Thyroid gland (tissue), 4 donors: ENCODE data around the gene TAF1L. TPM values are rescaled to one million over a fixed set of nuclear protein-coding genes. Genes with fewer than 3 reads are reported as not detected.

ENCODE experiments used
- DNase-seq, 2 donors: peaks; one replicate each; pipeline ENCODE4 v3.0.0-alpha.2; 2019
- H3K27ac ChIP-seq, 3 donors: fragments of 200-600 bp; sonication (generic); 1 replicate in 2 of 3; 2 replicates in 1 of 3; pipeline ENCODE4 v1.5.1; 2016 to 2019; ENCODE audit warnings: mild to moderate bottlenecking in 1 of 3, moderate library complexity in 1 of 3
- H3K27me3 ChIP-seq: fragments of 200-600 bp; sonication (generic); one replicate; pipeline ENCODE4 v1.5.1; 2019
- H3K36me3 ChIP-seq, 2 donors: fragments of 200-600 bp; sonication (generic); one replicate each; pipeline ENCODE4 v1.5.1; 2016 to 2019
- H3K4me1 ChIP-seq, 2 donors: fragments of 200-600 bp; sonication (generic); one replicate each; pipeline ENCODE4 v1.5.1; 2017 to 2019
- H3K4me3 ChIP-seq, 3 donors: fragments of 200-600 bp; sonication (generic); replicated peaks in 1 of 3; 1 replicate in 2 of 3; 2 replicates in 1 of 3; pipeline ENCODE4 v1.5.1; 2016; ENCODE audit warnings: mild to moderate bottlenecking in 1 of 3
- H3K9me3 ChIP-seq: fragments of 200-600 bp; sonication (generic); one replicate; pipeline ENCODE4 v1.5.1; 2017
- POLR2A ChIP-seq, 2 donors: fragments of 450-650 bp; IDR thresholded peaks; one replicate each; pipeline ENCODE4 v1.6.1; 2017; ENCODE audit warnings: antibody characterized with exemption in 2 of 2, mild to moderate bottlenecking in 2 of 2, moderate library complexity in 1 of 2
- WGBS, 2 donors: methylation state at CpG; one replicate each; pipeline ENCODE4 v1.1.5; 2017; 5-methylcytosine and 5-hydroxymethylcytosine counted together
- intact Hi-C: fragments of 100-400 bp; cut with DNase I; formaldehyde crosslinking; loops from one replicate; pipeline ENCODE4 v1.15.1; 2023
- total RNA-seq, 4 donors: library from RNA; depleted of rRNA; stranded (reverse); fragments of >200 nt; gene quantifications; one replicate each; pipeline ENCODE4 v1.2.3, GENCODE V29; 2016
- TF ChIP-seq, protein P1 (sequence below), 6 experiments: fragments of 200-600 bp in 3 of 6; fragments of 450-650 bp in 3 of 6; sonication (generic) in 3 of 6; IDR thresholded peaks; one replicate each; pipeline ENCODE4 v1.5.1; 2016 to 2019; ENCODE audit warnings: antibody characterized with exemption in 6 of 6, mild to moderate bottlenecking in 2 of 6, inconsistent platforms in 1 of 6, moderate library complexity in 1 of 6

The TAF1L gene
- total RNA-seq, 4 donors from 2014 or later: 0.11 to 0.13 TPM; not detected in 2

DNA sequence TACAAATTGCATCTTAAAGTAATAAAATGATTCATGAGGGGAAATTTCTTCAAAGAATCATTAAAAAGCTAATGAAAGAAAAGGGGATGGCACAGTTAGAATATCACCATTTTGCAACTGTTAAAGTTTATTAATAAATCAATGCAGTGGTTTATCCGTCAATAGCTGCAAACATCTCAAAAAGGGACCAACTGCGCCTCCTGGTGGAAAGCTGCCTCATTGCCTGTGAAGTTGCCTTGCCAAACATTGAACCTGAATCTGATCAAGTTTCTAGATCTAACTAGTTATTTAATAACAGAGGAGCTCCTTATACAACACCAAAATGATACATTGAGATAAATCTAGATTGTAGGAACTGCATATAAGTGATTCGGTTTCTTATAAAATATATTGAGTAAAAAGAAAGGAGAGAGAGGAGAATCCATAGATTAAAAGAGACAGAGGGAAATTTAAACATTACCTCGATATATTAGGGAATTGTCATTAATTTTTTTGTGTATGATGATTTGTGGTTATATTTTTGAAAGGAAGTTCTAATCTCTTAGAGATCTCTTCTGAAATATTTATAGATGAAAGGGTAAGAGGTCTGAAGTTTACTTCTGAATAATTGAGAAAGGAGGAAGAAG lies 55.6 kb downstream of the TAF1L start:
- H3K9me3 ChIP-seq: no peaks in the 10 kb centered on the region
- WGBS, 2 donors: 22% methylated on average over 4 of the region's 4 CpGs
- H3K27me3 ChIP-seq: no peaks in the 10 kb centered on the region
- H3K4me3 ChIP-seq: no peak overlapping the region
- H3K36me3 ChIP-seq: no peaks in the 10 kb centered on the region
- TF ChIP-seq POLR2A (IDR thresholded peaks at IDR 0.05): no peak
- TF ChIP-seq, protein P1, sequence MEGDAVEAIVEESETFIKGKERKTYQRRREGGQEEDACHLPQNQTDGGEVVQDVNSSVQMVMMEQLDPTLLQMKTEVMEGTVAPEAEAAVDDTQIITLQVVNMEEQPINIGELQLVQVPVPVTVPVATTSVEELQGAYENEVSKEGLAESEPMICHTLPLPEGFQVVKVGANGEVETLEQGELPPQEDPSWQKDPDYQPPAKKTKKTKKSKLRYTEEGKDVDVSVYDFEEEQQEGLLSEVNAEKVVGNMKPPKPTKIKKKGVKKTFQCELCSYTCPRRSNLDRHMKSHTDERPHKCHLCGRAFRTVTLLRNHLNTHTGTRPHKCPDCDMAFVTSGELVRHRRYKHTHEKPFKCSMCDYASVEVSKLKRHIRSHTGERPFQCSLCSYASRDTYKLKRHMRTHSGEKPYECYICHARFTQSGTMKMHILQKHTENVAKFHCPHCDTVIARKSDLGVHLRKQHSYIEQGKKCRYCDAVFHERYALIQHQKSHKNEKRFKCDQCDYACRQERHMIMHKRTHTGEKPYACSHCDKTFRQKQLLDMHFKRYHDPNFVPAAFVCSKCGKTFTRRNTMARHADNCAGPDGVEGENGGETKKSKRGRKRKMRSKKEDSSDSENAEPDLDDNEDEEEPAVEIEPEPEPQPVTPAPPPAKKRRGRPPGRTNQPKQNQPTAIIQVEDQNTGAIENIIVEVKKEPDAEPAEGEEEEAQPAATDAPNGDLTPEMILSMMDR (IDR thresholded peaks at IDR 0.05): peak; percentile 39 to 86 (median 76)
- no peaks in the 10 kb centered on the region for H3K4me1 ChIP-seq
- no peak overlapping the region for H3K27ac ChIP-seq
- peak; percentile 62 to 69 for DNase-seq
- intact Hi-C loops: loop anchor here (5.0 kb wide), 2 partner anchors 53 to 387 kb away; partner anchors contain the start of gene RIGI

Other genes with a start within 250 kb of the TAF1L start
- 10 to 100 TPM in 3 of 4 donors, 1 to 10 TPM in 1; 7.9 to 10.3 (median 10.2) TPM for gene RIGI, start 109.5 kb downstream of the TAF1L start, total RNA-seq
- 10 to 100 TPM in 2 of 4 donors, 1 to 10 TPM in 2; 1.3 to 23.9 (median 9.9) TPM for gene SMIM27, start 83.3 kb downstream of the TAF1L start, total RNA-seq
- gene TOPORS, start 83.1 kb downstream of the TAF1L start, total RNA-seq: 10 to 100 TPM; 23.7 to 31.8 (median 28.8) TPM
- 10 to 100 TPM; 19.1 to 78.2 (median 57.9) TPM for gene NDUFB6, start 62.5 kb downstream of the TAF1L start, total RNA-seq
- gene TMEM215, start 147.9 kb upstream of the TAF1L start, total RNA-seq: not detected